ENCODE results near the gene TGFBR3.

TGFBR3 gene

GRCh38 chr1:91885716-91886506 is at the start of gene TGFBR3:
Gene TGFBR3, minus strand, starts transcription at chr1:91886151. Its CDS starts 24,620 bp downstream, at chr1:91861531.
- DNase-seq: peak; percentile 97

GRCh38 chr1:91929250-91929649 is 43.3 kb upstream of the TGFBR3 start:
- DNase-seq: no peak

- no peak for DNase-seq
These were observed 42.1 kb upstream of the TGFBR3 start for GRCh38 chr1:91928026-91928425.

- DNase-seq: no peak
These were observed 39.9 kb upstream of the TGFBR3 start for GRCh38 chr1:91925644-91926435.

- no peak for DNase-seq
These were observed 38.2 kb upstream of the TGFBR3 start for GRCh38 chr1:91924146-91924545.

- no peak for DNase-seq
These were observed 34.0 kb upstream of the TGFBR3 start for GRCh38 chr1:91919962-91920361.

GRCh38 chr1:91916811-91917460 is 31.0 kb upstream of the TGFBR3 start:
- DNase-seq: no peak

- DNase-seq: no peak
These were observed 30.1 kb upstream of the TGFBR3 start for GRCh38 chr1:91916046-91916445.

GRCh38 chr1:91913018-91913417 is 27.1 kb upstream of the TGFBR3 start:
- no peak for DNase-seq

GRCh38 chr1:91912266-91912665 is 26.3 kb upstream of the TGFBR3 start:
- no peak for DNase-seq

- no peak for DNase-seq
These were observed 15.3 kb upstream of the TGFBR3 start for GRCh38 chr1:91901231-91901630.

GRCh38 chr1:91900562-91900961 is 14.6 kb upstream of the TGFBR3 start:
- DNase-seq: no peak

- no peak for DNase-seq
These were observed 11.1 kb upstream of the TGFBR3 start for GRCh38 chr1:91897016-91897415.

- DNase-seq: no peak
These were observed 10.0 kb upstream of the TGFBR3 start for GRCh38 chr1:91895832-91896556.

GRCh38 chr1:91894036-91894761 is 8.2 kb upstream of the TGFBR3 start:
- DNase-seq: no peak

GRCh38 chr1:91891969-91892368 is 6.0 kb upstream of the TGFBR3 start:
- no peak for DNase-seq

GRCh38 chr1:91891454-91891853 is 5.5 kb upstream of the TGFBR3 start:
- DNase-seq: no peak

- no peak for DNase-seq
These were observed 3.9 kb upstream of the TGFBR3 start for GRCh38 chr1:91889717-91890459.

- peak; percentile 59 for DNase-seq
These were observed 687 bp downstream of the TGFBR3 start for GRCh38 chr1:91885213-91885715.

GRCh38 chr1:91884459-91885212 is 1.3 kb downstream of the TGFBR3 start:
- DNase-seq: peak; percentile 38
